Measurements from ENCODE around the gene SH3BP5L.
"Not testable (repeated sequence)": the region's sequence is repeated elsewhere in the genome, so short reads cannot be mapped to it uniquely, and the experiment has no call there.

Gene SH3BP5L

GRCh38 chr1:248850536-248851251 is 25.0 kb upstream of the SH3BP5L start:
- no peak for DNase-seq (ENCODE audit: low read depth)

DNA sequence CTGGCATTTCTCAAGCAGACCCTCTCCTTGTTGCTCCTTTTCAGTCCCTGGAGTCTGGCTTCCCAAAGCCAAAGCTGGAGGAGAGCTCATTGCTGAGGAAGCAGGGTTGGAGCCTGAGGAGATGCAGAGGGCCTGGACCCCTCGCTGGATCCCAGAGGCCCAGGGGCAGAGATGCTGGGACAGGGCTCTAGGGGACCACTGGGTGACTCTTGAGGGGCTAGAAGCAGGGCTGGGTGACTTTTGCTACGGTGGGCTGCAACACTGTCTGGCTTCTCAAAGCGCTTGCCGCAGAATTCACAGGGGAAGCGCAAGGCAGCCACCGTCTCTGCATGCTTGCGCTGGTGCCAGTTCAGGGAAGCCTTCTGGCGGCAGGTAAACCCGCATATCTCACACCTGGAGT is 24.4 kb upstream of the SH3BP5L start:
- no peak for DNase-seq (ENCODE audit: low read depth)

- DNase-seq (ENCODE audit: low read depth) = no peak
These were observed 23.9 kb upstream of the SH3BP5L start for GRCh38 chr1:248849637-248850036.

DNA sequence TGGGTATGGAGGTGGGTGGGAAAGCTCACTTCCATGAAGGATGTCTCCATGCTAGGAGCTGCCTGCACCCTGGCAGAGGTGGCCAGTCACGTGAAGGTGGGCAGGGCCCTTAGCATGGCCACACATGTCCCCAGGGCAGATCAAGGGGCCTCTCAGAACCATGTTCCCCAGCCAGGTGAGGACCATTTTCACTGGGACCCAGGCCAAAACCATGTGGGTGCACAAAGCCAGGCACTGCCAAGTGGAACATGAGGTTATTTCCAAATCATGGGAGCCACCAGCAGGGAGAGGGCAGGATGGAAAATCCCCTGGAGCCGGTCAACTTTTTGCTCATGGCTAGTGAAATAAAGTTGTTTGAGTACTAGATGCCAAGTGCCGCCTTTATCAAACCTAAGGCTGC is 23.4 kb upstream of the SH3BP5L start:
- DNase-seq (ENCODE audit: low read depth) = no peak

DNA sequence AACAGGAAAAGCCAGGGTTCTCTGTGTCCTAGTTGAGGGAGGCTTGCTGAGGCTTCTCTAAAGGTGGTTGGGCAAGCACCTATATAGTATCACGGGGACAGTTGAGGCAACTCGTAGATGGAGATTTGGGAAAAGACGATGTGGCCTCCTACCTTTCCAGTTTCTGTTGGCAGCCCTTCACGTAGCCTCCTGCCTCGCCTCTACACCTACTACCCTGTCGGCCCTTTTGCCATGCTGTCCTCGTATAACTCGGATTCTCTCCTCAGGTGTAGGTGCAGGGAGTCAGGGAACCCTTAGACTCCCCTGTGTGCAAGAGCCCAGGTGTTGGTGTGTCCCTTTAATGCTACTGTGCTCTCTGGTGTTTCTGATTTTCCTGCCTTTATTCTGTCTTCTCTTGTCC is 22.9 kb upstream of the SH3BP5L start:
- no peak for DNase-seq (ENCODE audit: low read depth)

DNA sequence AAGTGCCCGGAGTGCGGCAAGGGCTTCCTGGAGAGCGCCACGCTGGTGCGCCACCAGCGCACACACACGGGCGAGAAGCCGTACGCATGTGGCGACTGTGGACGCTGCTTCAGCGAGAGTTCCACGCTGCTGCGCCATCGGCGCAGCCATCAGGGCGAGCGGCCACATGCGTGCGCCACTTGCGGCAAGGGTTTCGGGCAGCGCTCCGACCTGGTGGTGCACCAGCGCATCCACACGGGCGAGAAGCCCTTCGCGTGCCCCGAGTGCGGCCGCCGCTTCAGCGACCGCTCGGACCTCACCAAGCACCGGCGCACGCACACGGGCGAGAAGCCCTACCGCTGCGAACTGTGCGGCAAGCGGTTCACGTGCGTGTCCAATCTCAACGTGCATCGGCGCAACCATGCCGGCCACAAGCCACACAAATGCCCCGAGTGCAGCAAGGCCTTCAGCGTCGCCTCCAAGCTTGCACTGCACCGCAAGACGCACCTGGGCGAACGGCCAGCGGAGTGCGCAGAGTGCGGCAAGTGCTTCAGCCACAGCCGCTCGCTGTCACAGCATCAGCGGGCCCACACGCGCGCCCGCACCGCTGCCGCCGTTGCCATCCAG is 22.3 kb upstream of the SH3BP5L start:
- no peak for DNase-seq (ENCODE audit: low read depth)

DNA sequence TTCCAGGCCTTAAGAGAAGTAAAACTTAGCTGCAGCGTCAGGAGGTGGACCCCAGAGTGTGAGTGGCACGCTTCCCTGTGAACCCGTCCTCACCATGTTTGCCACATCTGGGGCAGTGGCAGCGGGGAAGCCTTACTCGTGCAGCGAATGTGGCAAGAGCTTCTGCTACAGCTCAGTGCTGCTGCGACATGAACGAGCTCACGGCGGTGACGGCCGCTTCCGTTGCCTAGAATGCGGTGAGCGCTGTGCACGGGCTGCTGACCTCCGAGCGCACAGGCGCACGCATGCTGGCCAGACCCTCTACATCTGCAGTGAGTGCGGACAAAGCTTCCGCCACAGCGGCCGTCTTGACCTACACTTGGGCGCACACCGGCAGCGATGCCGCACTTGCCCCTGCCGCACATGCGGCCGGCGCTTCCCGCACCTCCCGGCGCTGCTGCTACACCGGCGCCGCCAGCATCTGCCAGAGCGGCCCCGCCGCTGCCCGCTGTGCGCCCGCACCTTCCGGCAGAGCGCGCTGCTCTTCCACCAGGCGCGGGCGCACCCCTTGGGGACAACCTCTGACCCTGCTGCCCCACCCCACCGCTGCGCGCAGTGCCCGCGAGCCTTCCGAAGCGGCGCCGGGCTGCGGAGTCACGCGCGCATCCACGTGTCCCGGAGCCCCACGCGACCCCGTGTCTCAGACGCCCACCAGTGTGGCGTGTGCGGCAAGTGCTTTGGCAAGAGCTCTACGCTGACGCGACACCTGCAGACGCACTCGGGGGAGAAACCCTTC is 21.7 kb upstream of the SH3BP5L start:
- DNase-seq (ENCODE audit: low read depth) = no peak

- DNase-seq (ENCODE audit: low read depth) = no peak
These were observed 18.8 kb upstream of the SH3BP5L start for GRCh38 chr1:248844526-248844925.

DNA sequence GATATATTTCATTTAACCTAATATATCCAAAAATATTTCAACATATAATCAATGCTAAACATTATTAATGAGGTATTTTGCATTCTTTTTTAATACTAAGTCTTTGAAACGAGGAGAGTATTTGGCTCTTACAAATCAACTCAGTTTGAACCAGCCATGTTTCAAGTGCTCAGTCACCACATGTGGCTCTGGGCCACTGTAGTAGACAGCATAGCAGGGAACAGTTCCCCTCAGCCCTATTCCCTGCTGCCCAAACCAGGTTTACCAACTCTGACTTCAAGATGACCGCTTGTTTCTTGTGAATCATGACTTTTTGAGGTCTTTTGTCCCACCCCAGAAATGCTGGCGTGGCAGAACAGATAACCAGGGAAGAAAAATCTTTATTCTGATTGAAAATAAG is 18.0 kb upstream of the SH3BP5L start:
- no peak for DNase-seq (ENCODE audit: low read depth)

DNA sequence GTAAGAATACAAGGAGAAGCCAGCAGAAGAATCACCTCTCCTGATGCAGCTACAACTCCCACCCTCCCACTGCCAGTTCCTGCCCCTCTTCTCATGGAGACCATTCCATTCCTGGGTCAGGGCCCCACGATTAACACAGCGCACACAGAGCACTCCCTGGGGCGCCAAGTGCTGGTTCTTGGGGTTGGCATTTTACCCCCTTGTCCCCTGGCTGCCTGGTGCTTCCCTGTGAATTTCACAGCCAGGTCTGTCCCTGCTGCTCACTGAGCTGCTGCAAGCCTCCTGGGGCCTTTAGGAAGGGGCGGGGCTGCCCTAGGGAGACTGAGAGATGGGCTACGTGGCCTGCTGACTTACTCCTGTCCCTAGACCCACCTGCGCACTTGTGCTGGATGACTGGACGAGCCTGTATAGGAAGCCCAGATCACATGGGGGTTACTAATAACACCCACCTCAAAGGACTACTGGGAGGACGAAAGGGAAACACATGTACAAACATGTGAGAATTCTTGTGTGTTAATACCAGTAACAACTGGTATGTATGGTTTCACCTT is 17.1 kb upstream of the SH3BP5L start:
- no peak for DNase-seq (ENCODE audit: low read depth)

GRCh38 chr1:248841702-248842395 is 16.1 kb upstream of the SH3BP5L start:
- DNase-seq (ENCODE audit: low read depth) = no peak

- no peak for DNase-seq (ENCODE audit: low read depth)
These were observed 15.2 kb upstream of the SH3BP5L start for GRCh38 chr1:248840946-248841345.

DNA sequence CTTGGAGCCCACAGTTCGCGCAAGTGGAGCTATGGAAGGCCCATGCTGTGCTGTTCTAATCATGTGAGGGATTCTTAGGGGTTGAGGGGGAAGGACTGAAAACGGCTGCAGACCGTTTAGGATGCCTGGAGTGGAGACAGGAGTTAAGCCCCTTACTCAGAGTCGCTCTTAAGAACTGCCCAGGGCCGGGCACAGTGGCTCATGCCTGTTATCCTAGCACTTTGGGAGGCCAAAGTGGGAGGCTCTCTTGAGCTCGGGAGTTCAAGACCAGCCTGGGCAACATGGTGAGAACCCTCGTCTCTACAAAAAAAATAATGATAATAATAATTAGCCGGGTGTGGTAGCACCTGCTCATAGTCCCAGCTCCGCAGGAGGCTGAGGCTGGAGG is 13.4 kb upstream of the SH3BP5L start:
- DNase-seq (ENCODE audit: low read depth) = no peak

DNA sequence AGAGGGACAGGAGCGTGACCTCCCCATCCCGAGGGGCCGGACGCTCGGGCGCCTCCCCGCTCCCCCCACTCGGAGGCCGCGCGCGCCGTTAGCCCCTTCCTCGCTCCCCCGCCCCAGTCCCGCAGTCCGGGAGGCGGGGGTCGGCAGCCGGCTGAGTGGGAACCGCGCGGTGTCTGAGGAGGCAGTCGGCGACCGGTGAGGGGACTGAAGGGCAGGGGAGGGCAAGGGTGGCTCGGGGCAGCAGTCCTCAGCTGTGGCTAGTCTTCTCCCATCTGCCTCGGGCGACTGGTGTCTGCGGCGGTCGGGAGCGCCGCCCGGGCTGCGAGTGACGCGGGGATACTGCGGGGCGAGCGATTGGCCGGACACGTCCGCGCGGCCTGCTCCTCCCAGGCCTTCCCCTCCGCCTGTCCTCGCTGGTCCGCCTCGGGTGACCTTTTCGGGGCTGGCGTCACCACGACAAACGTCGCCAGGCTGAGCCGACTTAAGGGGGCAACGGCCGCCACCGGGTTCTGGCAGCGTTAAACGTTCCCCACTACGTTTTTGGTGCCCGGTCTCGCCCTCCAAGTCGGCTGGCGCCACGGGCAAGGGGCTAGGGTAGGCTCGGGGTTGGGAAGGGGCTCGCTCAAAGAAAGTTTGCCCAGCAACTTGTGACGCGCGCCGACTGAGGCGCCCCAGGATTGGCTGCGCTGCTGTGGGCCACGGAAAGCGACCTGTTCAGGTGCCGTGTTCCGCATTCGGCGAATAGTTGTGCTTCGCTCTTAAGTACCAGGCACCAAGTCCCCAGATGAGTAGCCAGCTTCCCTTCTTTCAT is 12.8 kb upstream of the SH3BP5L start:
- peak; percentile 68 for DNase-seq (ENCODE audit: low read depth)

- DNase-seq (ENCODE audit: low read depth) = peak; percentile 85
These were observed 12.2 kb upstream of the SH3BP5L start, which contains the start of gene ZNF672 for GRCh38 chr1:248837781-248838356. Gene ZNF672, plus strand, starts transcription at chr1:248838224. Its CDS starts 9,051 bp downstream, at chr1:248847275.

DNA sequence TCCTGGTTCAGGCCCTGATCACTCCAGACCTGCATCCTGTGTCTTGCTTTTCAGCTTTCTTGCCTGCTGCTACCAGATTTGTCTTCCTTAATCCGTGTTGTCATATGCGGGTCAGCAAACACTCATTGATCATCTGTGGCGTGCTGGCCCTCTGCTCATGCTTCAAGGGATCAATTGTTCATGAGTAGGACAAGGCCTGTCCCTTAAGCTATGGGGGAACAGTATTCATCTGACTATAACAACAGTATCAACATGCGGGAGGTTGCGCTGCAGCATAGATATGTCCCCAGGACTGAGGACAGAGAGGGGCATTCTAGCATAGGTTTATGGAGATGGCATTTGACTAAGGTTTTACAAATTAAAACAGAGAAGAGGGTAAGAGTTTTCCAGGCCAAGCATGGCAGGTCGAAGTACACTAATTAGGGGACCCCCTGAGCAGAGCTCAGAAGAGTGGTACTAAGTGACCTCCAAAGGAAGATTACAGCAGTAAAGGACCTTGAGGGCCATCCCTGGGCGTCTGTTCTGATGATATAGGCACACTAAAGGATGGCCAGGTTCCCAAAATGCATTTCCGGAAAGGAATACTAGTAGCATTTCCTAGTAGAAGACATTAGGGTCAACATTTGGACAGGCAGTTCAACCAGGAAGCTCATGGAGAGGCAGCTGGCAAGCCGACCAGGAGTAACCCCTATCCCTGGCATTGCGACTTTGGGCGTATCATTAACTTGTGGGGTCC is 11.5 kb upstream of the SH3BP5L start:
- DNase-seq (ENCODE audit: low read depth) = no peak

DNA sequence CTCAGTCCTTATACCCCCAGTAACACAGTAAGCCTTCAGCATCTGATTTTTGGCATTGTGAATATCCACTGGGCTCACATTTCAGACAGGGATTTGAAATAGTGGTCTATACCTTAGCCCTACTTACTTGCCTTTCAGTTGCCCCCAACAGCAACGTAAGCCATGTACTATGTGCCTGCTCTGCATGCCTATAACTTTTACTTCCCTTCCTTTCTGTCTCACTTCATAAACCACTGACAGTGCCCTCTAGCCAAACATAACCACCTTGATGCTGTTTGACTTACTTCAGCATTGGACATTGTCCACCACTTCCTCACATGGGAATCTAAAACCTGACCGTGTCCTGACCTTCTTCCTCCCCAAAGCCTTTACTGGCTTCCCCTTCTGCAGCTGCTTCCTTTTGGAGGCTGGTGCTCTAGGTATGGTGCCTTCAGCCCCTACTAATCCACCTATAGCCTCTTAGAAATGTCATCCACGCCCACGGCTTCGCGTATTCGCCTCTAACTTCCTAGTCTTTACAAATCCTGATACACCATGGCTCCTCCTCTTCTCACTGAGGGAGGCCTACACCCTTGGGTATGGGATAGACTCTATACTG is 8.7 kb upstream of the SH3BP5L start:
- DNase-seq (ENCODE audit: low read depth) = no peak

DNA sequence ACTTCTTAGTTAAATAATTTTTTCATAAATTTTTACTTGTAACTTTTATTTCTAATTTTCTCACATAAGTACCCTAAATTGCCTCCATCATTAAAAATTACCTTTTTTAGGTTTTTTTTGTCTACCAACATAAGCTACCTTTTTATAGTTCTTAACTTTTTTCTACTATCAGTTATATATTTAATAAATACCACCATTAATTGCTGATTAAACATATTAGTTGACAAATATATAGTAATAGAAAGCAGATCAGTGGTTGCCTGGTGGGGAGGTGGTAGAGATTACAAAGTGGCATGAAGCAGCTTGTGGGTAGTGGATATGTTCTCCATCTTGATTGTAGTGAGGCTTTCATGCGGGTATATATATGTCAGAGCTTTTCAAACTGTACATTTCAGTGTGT is 6.1 kb upstream of the SH3BP5L start:
- no peak for DNase-seq (ENCODE audit: low read depth)

DNA sequence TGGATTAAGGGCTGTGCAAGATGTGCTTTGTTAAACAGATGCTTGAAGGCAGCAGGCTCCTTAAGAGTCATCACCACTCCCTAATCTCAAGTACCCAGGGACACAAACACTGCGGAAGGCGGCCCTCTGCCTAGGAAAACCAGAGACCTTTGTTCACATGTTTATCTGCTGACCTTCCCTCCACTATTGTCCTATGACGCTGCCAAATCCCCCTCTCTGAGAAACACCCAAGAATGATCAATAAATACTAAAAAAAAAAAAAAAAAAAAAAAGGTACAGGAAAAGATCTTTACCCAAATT is 5.0 kb upstream of the SH3BP5L start:
- DNase-seq (ENCODE audit: low read depth) = not testable (repeated sequence)

DNA sequence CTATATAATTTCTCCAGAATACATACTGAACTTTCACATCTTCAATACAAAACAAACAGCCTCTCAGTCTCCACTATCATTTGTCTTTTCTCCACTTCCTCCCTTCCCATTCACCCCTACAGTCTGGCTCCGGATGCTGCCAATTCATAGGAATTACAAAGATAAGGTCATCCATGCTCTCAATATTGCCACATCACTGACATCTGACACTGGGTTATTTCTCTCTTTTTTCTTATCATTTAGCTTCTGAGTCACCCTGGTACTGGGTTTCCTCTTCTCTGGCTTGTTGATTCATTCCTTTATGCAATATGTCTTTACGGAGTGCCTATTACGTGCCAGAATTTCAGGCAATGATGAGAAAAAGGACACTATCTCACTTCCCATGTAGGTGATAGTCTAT is 3.1 kb upstream of the SH3BP5L start:
- DNase-seq (ENCODE audit: low read depth) = no peak

Measured in stimulated activated CD8-positive, alpha-beta memory T cell treated with anti-CD3 and anti-CD28 coated beads, Interleukin-7, amount 100 ng/mL, for 24 hours (primary cell).